GM12872 (cell line): ENCODE data around the gene ADCK1.

Experiments used
- CTCF ChIP-seq: IDR thresholded peaks from 3 replicates; pipeline ENCODE4 v1.5.1; 2011; ENCODE audit warnings: low read depth, mild to moderate bottlenecking, low read length, moderate library complexity; ENCODE audit not compliant: insufficient read depth

The ADCK1 gene

GRCh38 chr14:77883131-77883846 is 83.4 kb downstream of the ADCK1 start:
- no peak for TF ChIP-seq CTCF

GRCh38 chr14:77883847-77884238 is 83.9 kb downstream of the ADCK1 start:
- no peak for TF ChIP-seq CTCF

GRCh38 chr14:77885367-77885766 is 85.5 kb downstream of the ADCK1 start:
- TF ChIP-seq CTCF = no peak

GRCh38 chr14:77886010-77886409 is 86.1 kb downstream of the ADCK1 start:
- TF ChIP-seq CTCF = no peak

GRCh38 chr14:77889971-77890442 is 90.1 kb downstream of the ADCK1 start:
- TF ChIP-seq CTCF = no peak

GRCh38 chr14:77890873-77891272 is 91.0 kb downstream of the ADCK1 start:
- TF ChIP-seq CTCF = no peak

GRCh38 chr14:77892381-77892871 is 92.5 kb downstream of the ADCK1 start:
- no peak for TF ChIP-seq CTCF
